H1 (cell line): Measurements from ENCODE around the gene ZNF599. TPM values are rescaled to one million over a fixed set of nuclear protein-coding genes. Genes with fewer than 3 reads are reported as not detected.

Experiments
- CTCF ChIA-PET: fragments of 300-600 bp; sonication (Branson Sonifier 250); formaldehyde crosslinking; loops from one replicate; lab custom pipeline; 2021; ENCODE audit not compliant: partially characterized antibody; lab: Charles Lee
- POLR2A ChIA-PET: fragments of 300-600 bp; sonication (Branson Sonifier 250); formaldehyde crosslinking; loops from one replicate; lab custom pipeline; 2021; ENCODE audit warnings: inconsistent platforms; ENCODE audit not compliant: partially characterized antibody; lab: Charles Lee
- DNase-seq, 2 experiments: peaks; one replicate each; pipeline versions ENCODE4 v3.0.0 to v3.0.0-alpha.2; 2010 to 2022; ENCODE audit warnings: low spot score in 2 of 2, low read depth in 1 of 2, mixed read lengths in 1 of 2
- FAIRE-seq: peaks from 2 replicates; lab custom pipeline; 2011; peaks lifted over from hg19 to GRCh38; lab: Jason Lieb, UNC
- H2AFZ ChIP-seq: 2 replicates; pipeline ENCODE4 v1.8.1; 2012; ENCODE audit warnings: low read length, inconsistent platforms
- H2AK5ac ChIP-seq: 2 replicates; pipeline ENCODE4 v1.6.1; 2013; ENCODE audit warnings: low read depth, low read length
- H2BK120ac ChIP-seq: replicated peaks from 2 replicates; pipeline ENCODE3; 2013; ENCODE audit warnings: low read depth, low read length, inconsistent platforms
- H2BK12ac ChIP-seq: 2 replicates; pipeline ENCODE4 v1.6.1; 2013; ENCODE audit warnings: low read depth, low read length
- H2BK15ac ChIP-seq: 2 replicates; pipeline ENCODE4 v1.6.1; 2013; ENCODE audit warnings: low read length
- H2BK20ac ChIP-seq: 2 replicates; pipeline ENCODE4 v1.6.1; 2013; ENCODE audit warnings: low read length
- H2BK5ac ChIP-seq: 2 replicates; pipeline ENCODE4 v1.6.1; 2013; ENCODE audit warnings: low read depth, low read length
- H3K14ac ChIP-seq: 2 replicates; pipeline ENCODE4 v1.6.1; 2013; ENCODE audit warnings: inconsistent platforms; ENCODE audit not compliant: insufficient read length
- H3K18ac ChIP-seq: 2 replicates; pipeline ENCODE4 v1.6.1; 2013; ENCODE audit warnings: low read length; ENCODE audit errors: extremely low read depth
- H3K23ac ChIP-seq: 2 replicates; pipeline ENCODE4 v1.6.1; 2013; ENCODE audit warnings: inconsistent platforms; ENCODE audit not compliant: insufficient read length
- H3K23me2 ChIP-seq: 2 replicates; pipeline ENCODE4 v1.6.1; 2013; ENCODE audit warnings: low read depth, low read length
- H3K27ac ChIP-seq: 2 replicates; pipeline ENCODE4 v1.6.1; 2011; ENCODE audit warnings: low read depth, low read length, inconsistent platforms
- H3K27me3 ChIP-seq, 4 experiments: replicated peaks in 1 of 4; 1 replicate in 1 of 4; 2 replicates in 3 of 4; pipeline versions ENCODE4 v1.6.1 to v1.8.1; 2011 to 2013; ENCODE audit warnings: low read length in 3 of 4, mild to moderate bottlenecking in 3 of 4, inconsistent platforms in 2 of 4, mixed read lengths in 2 of 4, moderate library complexity in 1 of 4; ENCODE audit not compliant: control insufficient read depth in 3 of 4, insufficient read depth in 3 of 4; ENCODE audit errors: extremely low read depth in 1 of 4
- H3K36me3 ChIP-seq, 4 experiments: 2 replicates each; pipeline versions ENCODE4 v1.6.1 to v1.8.1; 2011 to 2013; ENCODE audit warnings: mild to moderate bottlenecking in 4 of 4, low read length in 3 of 4, moderate library complexity in 2 of 4, control low read depth in 1 of 4, inconsistent platforms in 1 of 4; ENCODE audit not compliant: insufficient read depth in 4 of 4, control insufficient read depth in 2 of 4
- H3K4ac ChIP-seq: replicated peaks from 2 replicates; pipeline ENCODE3; 2013; ENCODE audit warnings: low read length, low read depth, mixed read lengths, inconsistent platforms; ENCODE audit not compliant: insufficient read length
- H3K4me1 ChIP-seq, 4 experiments: replicated peaks in 1 of 4; 1 replicate in 1 of 4; 2 replicates in 3 of 4; pipeline versions ENCODE4 v1.6.1 to v1.8.1; 2011 to 2013; ENCODE audit warnings: low read length in 3 of 4, inconsistent platforms in 2 of 4, mixed read lengths in 1 of 4; ENCODE audit not compliant: insufficient read depth in 4 of 4, control insufficient read depth in 3 of 4
- H3K4me2 ChIP-seq, 2 experiments: 2 replicates each; pipeline versions ENCODE4 v1.6.1 to v1.8.1; 2011 to 2013; ENCODE audit warnings: low read depth in 2 of 2, low read length in 2 of 2, control low read depth in 1 of 2, inconsistent platforms in 1 of 2, mild to moderate bottlenecking in 1 of 2; ENCODE audit not compliant: insufficient read depth in 1 of 2
- H3K4me3 ChIP-seq, 4 experiments: fragments of 200-600, 300-600 bp in 1 of 4; sonication (generic), shearing (Covaris generic), sonication (Bioruptor Twin) in 1 of 4; 2 replicates each; pipeline versions ENCODE4 v1.5.1 to v1.8.1; 2011 to 2016; ENCODE audit warnings: low read length in 4 of 4, low read depth in 3 of 4, control low read depth in 2 of 4, inconsistent platforms in 2 of 4, mild to moderate bottlenecking in 2 of 4, mixed read lengths in 1 of 4, moderate library complexity in 1 of 4; ENCODE audit not compliant: insufficient read depth in 2 of 4; ENCODE audit errors: extremely low read depth in 1 of 4
- H3K56ac ChIP-seq: replicated peaks from 2 replicates; pipeline ENCODE3; 2013; ENCODE audit warnings: low read depth, mild to moderate bottlenecking, mixed read lengths, low read length, inconsistent platforms; ENCODE audit not compliant: insufficient read length
- H3K79me1 ChIP-seq: 2 replicates; pipeline ENCODE4 v1.6.1; 2013; ENCODE audit warnings: low read depth, low read length, control low read depth
- H3K79me2 ChIP-seq, 2 experiments: 2 replicates each; pipeline versions ENCODE4 v1.6.1 to v1.8.1; 2012 to 2013; ENCODE audit warnings: low read length in 2 of 2, mild to moderate bottlenecking in 2 of 2, inconsistent platforms in 1 of 2; ENCODE audit not compliant: insufficient read depth in 2 of 2, control insufficient read depth in 1 of 2
- H3K9ac ChIP-seq, 4 experiments: replicated peaks in 1 of 4; 1 replicate in 1 of 4; 2 replicates in 3 of 4; pipeline versions ENCODE4 v1.6.1 to v1.8.1; 2011 to 2013; ENCODE audit warnings: low read depth in 3 of 4, low read length in 3 of 4, control low read depth in 2 of 4, mild to moderate bottlenecking in 2 of 4, moderate library complexity in 2 of 4, inconsistent platforms in 1 of 4; ENCODE audit errors: extremely low read depth in 1 of 4
- H3K9me3 ChIP-seq, 2 experiments: 2 replicates each; pipeline versions ENCODE4 v1.6.1 to v1.8.1; 2012 to 2013; ENCODE audit warnings: mild to moderate bottlenecking in 2 of 2, moderate library complexity in 2 of 2, control low read depth in 1 of 2, inconsistent platforms in 1 of 2, low read depth in 1 of 2, low read length in 1 of 2, mixed read lengths in 1 of 2; ENCODE audit not compliant: insufficient read depth in 2 of 2
- H4K20me1 ChIP-seq, 2 experiments: replicated peaks in 1 of 2; 2 replicates each; pipeline versions ENCODE3 to v1.8.1; 2011 to 2013; ENCODE audit warnings: inconsistent platforms in 2 of 2, low read length in 2 of 2, mild to moderate bottlenecking in 1 of 2; ENCODE audit not compliant: insufficient read depth in 2 of 2, control insufficient read depth in 1 of 2
- H4K5ac ChIP-seq: 2 replicates; pipeline ENCODE4 v1.6.1; 2013; ENCODE audit warnings: low read length, low read depth, mixed read lengths, inconsistent platforms; ENCODE audit not compliant: insufficient read length
- H4K8ac ChIP-seq: 2 replicates; pipeline ENCODE4 v1.8.0; 2013; ENCODE audit warnings: mild to moderate bottlenecking, moderate library complexity, low read length, inconsistent platforms; ENCODE audit not compliant: insufficient read depth; ENCODE audit errors: extremely low read depth
- H4K91ac ChIP-seq: replicated peaks from 2 replicates; pipeline ENCODE3; 2013; ENCODE audit warnings: low read length, mixed read lengths, inconsistent platforms; ENCODE audit not compliant: insufficient read length
- TEAD4 ChIP-seq: IDR thresholded peaks from 2 replicates; pipeline ENCODE4 v1.6.1; 2012; ENCODE audit warnings: low read depth, low read length, inconsistent platforms, mixed read lengths
- WGBS, 2 experiments: shearing (Covaris generic) in 1 of 2; methylation state at CpG; one replicate each; pipeline versions ENCODE4 v1.1.6 to v1.1.7; 2013 to 2015; ENCODE audit warnings: low lambda C conversion rate in 2 of 2, mixed read lengths in 2 of 2, inconsistent platforms in 1 of 2, low coverage in 1 of 2, missing lambda C conversion rate in 1 of 2; ENCODE audit not compliant: insufficient replicate concordance in 2 of 2, insufficient coverage in 1 of 2, insufficient read length in 1 of 2; ENCODE audit errors: extremely low coverage in 1 of 2, missing lambda C conversion rate in 1 of 2; 5-methylcytosine and 5-hydroxymethylcytosine counted together
- polyA plus RNA-seq, 7 experiments: library from polyadenylated mRNA; depleted of rRNA in 3 of 7; stranded (reverse) in 5 of 7; unstranded in 2 of 7; fragments of >200 nt in 5 of 7; fragments of 200-250 nt in 2 of 7; gene quantifications; 1 replicate in 5 of 7; 2 replicates in 1 of 7; 4 replicates in 1 of 7; pipeline versions ENCODE4 v1.2.1 to v1.2.3, GENCODE V29; 2011 to 2013; ENCODE audit warnings: missing spikeins in 2 of 7, mixed read lengths in 2 of 7
- total RNA-seq: library from RNA; stranded (reverse); fragmentation: NEBNext Ultra II Directional; extraction: Animal tissue kit (Norgen Biotek cat#: 25700); gene quantifications from 2 replicates; pipeline ENCODE4 v1.2.1, GENCODE V29; 2021

Gene ZNF599
- total and polyA plus RNA-seq, 2 of the 8 experiments (the other 6 are each of a cell fraction or from before 2014, with no cell fraction given) = 4.8 to 5.4 TPM

DNA sequence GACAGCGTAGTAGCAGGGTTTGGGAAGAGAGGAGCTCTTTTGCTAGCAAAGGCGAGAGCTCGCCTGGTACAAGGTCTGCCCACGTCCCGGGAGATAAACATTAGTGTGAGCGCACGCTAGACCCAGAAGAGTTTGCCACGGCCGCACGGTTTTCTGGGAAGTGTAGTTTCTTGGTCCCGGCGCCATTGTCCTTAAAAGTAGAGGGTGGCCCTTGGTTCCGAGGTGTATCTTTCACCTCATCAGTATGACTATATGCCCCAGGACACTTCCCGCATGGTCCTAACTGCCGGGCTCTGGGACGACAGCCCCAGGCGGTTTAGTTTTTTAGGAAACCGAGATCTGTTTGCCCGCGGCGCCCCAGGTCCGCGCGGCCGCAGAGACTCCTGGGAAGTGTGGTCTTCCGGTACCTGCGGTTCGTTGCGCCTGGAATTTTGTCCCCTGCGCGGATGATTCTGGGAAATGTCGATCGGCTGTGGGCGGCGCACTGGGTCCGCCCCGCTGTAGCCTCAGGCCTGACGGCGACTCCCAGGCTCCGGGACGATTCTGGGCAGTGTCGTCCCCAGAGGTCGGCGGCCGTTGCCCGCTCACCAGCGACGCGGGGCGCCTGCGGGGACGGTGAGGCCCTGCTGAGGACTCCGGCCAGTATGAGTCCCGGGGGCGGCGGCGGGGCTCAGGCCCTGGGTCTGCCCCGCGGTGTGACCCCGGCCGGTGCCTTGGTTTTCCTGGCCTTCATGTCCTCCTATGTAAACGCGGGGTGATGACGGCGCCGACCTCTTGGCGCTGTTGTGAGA is 39.1 kb downstream of the ZNF599 start, which contains the start of gene ZNF181:
Gene ZNF181 (plus strand): TSS at position 498 of the 791 bp plus-strand sequence. CDS start 795 bp downstream, outside the sequence.
- Histone ChIP-seq H4K8ac (peak within 1 kb of the TSS; percentile 98), H2AK5ac (no peak within 1 kb of the TSS), H3K23me2 (0 out of 2 replicates have a peak, but pooled peaks cover 5% of the 10 kb centered on the region), H2BK20ac (no peak within 1 kb of the TSS), H3K79me2 (no peaks in the 10 kb centered on the region), H3K56ac (peak within 1 kb of the TSS; percentile 84), H3K4me1 (peaks cover 0 to 11% (median 2%) of the 10 kb centered on the region in 4 experiments; a peak in 4 of 7 replicates), H4K5ac (peak within 1 kb of the TSS; percentile 92), H4K91ac (peak within 1 kb of the TSS; percentile 80), H3K9ac (peak within 1 kb of the TSS; percentile 70 to 89 (median 84)), H3K9me3 (0 out of 4 replicates have a peak, but pooled peaks cover 0 to 5% of the 10 kb centered on the region in 2 experiments), H3K23ac (no peak within 1 kb of the TSS), H2BK120ac (no peak within 1 kb of the TSS), H3K4ac (no peak within 1 kb of the TSS), H3K18ac (no peak within 1 kb of the TSS; the same call in 1 of the 2 replicates), H3K27ac (peak within 1 kb of the TSS; percentile 81), H3K4me2 (peak within 1 kb of the TSS; percentile 92 to 97), H2BK5ac (peak within 1 kb of the TSS; percentile 69), H3K36me3 (peaks cover 0 to under 1% (median 0%) of the 10 kb centered on the region in 4 experiments; a peak in 1 of 8 replicates), H3K79me1 (no peaks in the 10 kb centered on the region), H2BK12ac (no peak within 1 kb of the TSS; the same call in 1 of the 2 replicates), H3K4me3 (peak within 1 kb of the TSS; percentile 87 to 98 (median 93)), H3K14ac (no peak within 1 kb of the TSS), H2AFZ (peak within 1 kb of the TSS; percentile 96), H2BK15ac (no peak within 1 kb of the TSS), H3K27me3 (no peaks in the 10 kb centered on the region), H4K20me1 (no peaks in the 10 kb centered on the region)
- 1% methylated on average over 67 of the region's 67 CpGs; no CpG with 5 or more reads in 1 of the 2 experiments for WGBS, 2 experiments
- CTCF ChIA-PET = interaction anchor here (0.9 kb wide), 1 partner anchor 21 kb away, joined by 4 read pairs; no protein-coding TSS in a partner anchor
- FAIRE-seq (no peak), DNase-seq (peak; percentile 67 to 90)
- POLR2A ChIA-PET = interaction anchor here (1.2 kb wide), 2 partner anchors 55 to 57 kb away, joined by 3 to 6 read pairs; partner anchors contain the start of genes SCGB2B2 and ZNF302
- peak; percentile 91 for TF ChIP-seq TEAD4
